H1 (cell line): ENCODE data around the gene PDE8A. TPM values are rescaled to one million over a fixed set of nuclear protein-coding genes. Genes with fewer than 3 reads are reported as not detected.

Experiments used
- CTCF ChIA-PET: fragments of 300-600 bp; sonication (Branson Sonifier 250); formaldehyde crosslinking; loops from one replicate; lab custom pipeline; 2021; ENCODE audit not compliant: partially characterized antibody; lab: Charles Lee
- POLR2A ChIA-PET: fragments of 300-600 bp; sonication (Branson Sonifier 250); formaldehyde crosslinking; loops from one replicate; lab custom pipeline; 2021; ENCODE audit warnings: inconsistent platforms; ENCODE audit not compliant: partially characterized antibody; lab: Charles Lee
- DNase-seq, 2 experiments: peaks; one replicate each; pipeline versions ENCODE4 v3.0.0 to v3.0.0-alpha.2; 2010 to 2022; ENCODE audit warnings: low spot score in 2 of 2, low read depth in 1 of 2, mixed read lengths in 1 of 2
- FAIRE-seq: peaks from 2 replicates; lab custom pipeline; 2011; peaks lifted over from hg19 to GRCh38; lab: Jason Lieb, UNC
- H2AFZ ChIP-seq: 2 replicates; pipeline ENCODE4 v1.8.1; 2012; ENCODE audit warnings: low read length, inconsistent platforms
- H2AK5ac ChIP-seq: 2 replicates; pipeline ENCODE4 v1.6.1; 2013; ENCODE audit warnings: low read depth, low read length
- H2BK120ac ChIP-seq: replicated peaks from 2 replicates; pipeline ENCODE3; 2013; ENCODE audit warnings: low read depth, low read length, inconsistent platforms
- H2BK12ac ChIP-seq: 2 replicates; pipeline ENCODE4 v1.6.1; 2013; ENCODE audit warnings: low read depth, low read length
- H2BK15ac ChIP-seq: 2 replicates; pipeline ENCODE4 v1.6.1; 2013; ENCODE audit warnings: low read length
- H2BK20ac ChIP-seq: 2 replicates; pipeline ENCODE4 v1.6.1; 2013; ENCODE audit warnings: low read length
- H2BK5ac ChIP-seq: 2 replicates; pipeline ENCODE4 v1.6.1; 2013; ENCODE audit warnings: low read depth, low read length
- H3K14ac ChIP-seq: 2 replicates; pipeline ENCODE4 v1.6.1; 2013; ENCODE audit warnings: inconsistent platforms; ENCODE audit not compliant: insufficient read length
- H3K18ac ChIP-seq: 2 replicates; pipeline ENCODE4 v1.6.1; 2013; ENCODE audit warnings: low read length; ENCODE audit errors: extremely low read depth
- H3K23ac ChIP-seq: 2 replicates; pipeline ENCODE4 v1.6.1; 2013; ENCODE audit warnings: inconsistent platforms; ENCODE audit not compliant: insufficient read length
- H3K23me2 ChIP-seq: 2 replicates; pipeline ENCODE4 v1.6.1; 2013; ENCODE audit warnings: low read depth, low read length
- H3K27ac ChIP-seq: 2 replicates; pipeline ENCODE4 v1.6.1; 2011; ENCODE audit warnings: low read depth, low read length, inconsistent platforms
- H3K27me3 ChIP-seq, 4 experiments: replicated peaks in 1 of 4; 1 replicate in 1 of 4; 2 replicates in 3 of 4; pipeline versions ENCODE4 v1.6.1 to v1.8.1; 2011 to 2013; ENCODE audit warnings: low read length in 3 of 4, mild to moderate bottlenecking in 3 of 4, inconsistent platforms in 2 of 4, mixed read lengths in 2 of 4, moderate library complexity in 1 of 4; ENCODE audit not compliant: control insufficient read depth in 3 of 4, insufficient read depth in 3 of 4; ENCODE audit errors: extremely low read depth in 1 of 4
- H3K36me3 ChIP-seq, 4 experiments: 2 replicates each; pipeline versions ENCODE4 v1.6.1 to v1.8.1; 2011 to 2013; ENCODE audit warnings: mild to moderate bottlenecking in 4 of 4, low read length in 3 of 4, moderate library complexity in 2 of 4, control low read depth in 1 of 4, inconsistent platforms in 1 of 4; ENCODE audit not compliant: insufficient read depth in 4 of 4, control insufficient read depth in 2 of 4
- H3K4ac ChIP-seq: replicated peaks from 2 replicates; pipeline ENCODE3; 2013; ENCODE audit warnings: low read length, low read depth, mixed read lengths, inconsistent platforms; ENCODE audit not compliant: insufficient read length
- H3K4me1 ChIP-seq, 4 experiments: replicated peaks in 1 of 4; 1 replicate in 1 of 4; 2 replicates in 3 of 4; pipeline versions ENCODE4 v1.6.1 to v1.8.1; 2011 to 2013; ENCODE audit warnings: low read length in 3 of 4, inconsistent platforms in 2 of 4, mixed read lengths in 1 of 4; ENCODE audit not compliant: insufficient read depth in 4 of 4, control insufficient read depth in 3 of 4
- H3K4me2 ChIP-seq, 2 experiments: 2 replicates each; pipeline versions ENCODE4 v1.6.1 to v1.8.1; 2011 to 2013; ENCODE audit warnings: low read depth in 2 of 2, low read length in 2 of 2, control low read depth in 1 of 2, inconsistent platforms in 1 of 2, mild to moderate bottlenecking in 1 of 2; ENCODE audit not compliant: insufficient read depth in 1 of 2
- H3K4me3 ChIP-seq, 4 experiments: fragments of 200-600, 300-600 bp in 1 of 4; sonication (generic), shearing (Covaris generic), sonication (Bioruptor Twin) in 1 of 4; 2 replicates each; pipeline versions ENCODE4 v1.5.1 to v1.8.1; 2011 to 2016; ENCODE audit warnings: low read length in 4 of 4, low read depth in 3 of 4, control low read depth in 2 of 4, inconsistent platforms in 2 of 4, mild to moderate bottlenecking in 2 of 4, mixed read lengths in 1 of 4, moderate library complexity in 1 of 4; ENCODE audit not compliant: insufficient read depth in 2 of 4; ENCODE audit errors: extremely low read depth in 1 of 4
- H3K56ac ChIP-seq: replicated peaks from 2 replicates; pipeline ENCODE3; 2013; ENCODE audit warnings: low read depth, mild to moderate bottlenecking, mixed read lengths, low read length, inconsistent platforms; ENCODE audit not compliant: insufficient read length
- H3K79me1 ChIP-seq: 2 replicates; pipeline ENCODE4 v1.6.1; 2013; ENCODE audit warnings: low read depth, low read length, control low read depth
- H3K79me2 ChIP-seq, 2 experiments: 2 replicates each; pipeline versions ENCODE4 v1.6.1 to v1.8.1; 2012 to 2013; ENCODE audit warnings: low read length in 2 of 2, mild to moderate bottlenecking in 2 of 2, inconsistent platforms in 1 of 2; ENCODE audit not compliant: insufficient read depth in 2 of 2, control insufficient read depth in 1 of 2
- H3K9ac ChIP-seq, 4 experiments: replicated peaks in 1 of 4; 1 replicate in 1 of 4; 2 replicates in 3 of 4; pipeline versions ENCODE4 v1.6.1 to v1.8.1; 2011 to 2013; ENCODE audit warnings: low read depth in 3 of 4, low read length in 3 of 4, control low read depth in 2 of 4, mild to moderate bottlenecking in 2 of 4, moderate library complexity in 2 of 4, inconsistent platforms in 1 of 4; ENCODE audit errors: extremely low read depth in 1 of 4
- H3K9me3 ChIP-seq, 2 experiments: 2 replicates each; pipeline versions ENCODE4 v1.6.1 to v1.8.1; 2012 to 2013; ENCODE audit warnings: mild to moderate bottlenecking in 2 of 2, moderate library complexity in 2 of 2, control low read depth in 1 of 2, inconsistent platforms in 1 of 2, low read depth in 1 of 2, low read length in 1 of 2, mixed read lengths in 1 of 2; ENCODE audit not compliant: insufficient read depth in 2 of 2
- H4K20me1 ChIP-seq, 2 experiments: replicated peaks in 1 of 2; 2 replicates each; pipeline versions ENCODE3 to v1.8.1; 2011 to 2013; ENCODE audit warnings: inconsistent platforms in 2 of 2, low read length in 2 of 2, mild to moderate bottlenecking in 1 of 2; ENCODE audit not compliant: insufficient read depth in 2 of 2, control insufficient read depth in 1 of 2
- H4K5ac ChIP-seq: 2 replicates; pipeline ENCODE4 v1.6.1; 2013; ENCODE audit warnings: low read length, low read depth, mixed read lengths, inconsistent platforms; ENCODE audit not compliant: insufficient read length
- H4K8ac ChIP-seq: 2 replicates; pipeline ENCODE4 v1.8.0; 2013; ENCODE audit warnings: mild to moderate bottlenecking, moderate library complexity, low read length, inconsistent platforms; ENCODE audit not compliant: insufficient read depth; ENCODE audit errors: extremely low read depth
- H4K91ac ChIP-seq: replicated peaks from 2 replicates; pipeline ENCODE3; 2013; ENCODE audit warnings: low read length, mixed read lengths, inconsistent platforms; ENCODE audit not compliant: insufficient read length
- BRCA1 ChIP-seq: IDR thresholded peaks from 2 replicates; pipeline ENCODE4 v1.6.1; 2012; ENCODE audit warnings: low read depth, low read length, improper control_type of control experiment
- JUND ChIP-seq: IDR thresholded peaks from 2 replicates; pipeline ENCODE4 v1.6.1; 2011; ENCODE audit warnings: mild to moderate bottlenecking, improper control_type of control experiment, low read length
- KDM5A ChIP-seq: fragments of 200-600 bp; IDR thresholded peaks from 2 replicates; pipeline ENCODE4 v1.7.1; 2012; ENCODE audit warnings: mild to moderate bottlenecking, low read length, inconsistent platforms, mixed read lengths
- WGBS, 2 experiments: shearing (Covaris generic) in 1 of 2; methylation state at CpG; one replicate each; pipeline versions ENCODE4 v1.1.6 to v1.1.7; 2013 to 2015; ENCODE audit warnings: low lambda C conversion rate in 2 of 2, mixed read lengths in 2 of 2, inconsistent platforms in 1 of 2, low coverage in 1 of 2, missing lambda C conversion rate in 1 of 2; ENCODE audit not compliant: insufficient replicate concordance in 2 of 2, insufficient coverage in 1 of 2, insufficient read length in 1 of 2; ENCODE audit errors: extremely low coverage in 1 of 2, missing lambda C conversion rate in 1 of 2; 5-methylcytosine and 5-hydroxymethylcytosine counted together
- polyA plus RNA-seq, 7 experiments: library from polyadenylated mRNA; depleted of rRNA in 3 of 7; stranded (reverse) in 5 of 7; unstranded in 2 of 7; fragments of >200 nt in 5 of 7; fragments of 200-250 nt in 2 of 7; gene quantifications; 1 replicate in 5 of 7; 2 replicates in 1 of 7; 4 replicates in 1 of 7; pipeline versions ENCODE4 v1.2.1 to v1.2.3, GENCODE V29; 2011 to 2013; ENCODE audit warnings: missing spikeins in 2 of 7, mixed read lengths in 2 of 7
- total RNA-seq: library from RNA; stranded (reverse); fragmentation: NEBNext Ultra II Directional; extraction: Animal tissue kit (Norgen Biotek cat#: 25700); gene quantifications from 2 replicates; pipeline ENCODE4 v1.2.1, GENCODE V29; 2021

Gene PDE8A
- total and polyA plus RNA-seq, 2 of the 8 experiments (the other 6 are each of a cell fraction or from before 2014, with no cell fraction given), result 6.9 to 7.8 TPM

GRCh38 chr15:85064710-85065109 is 83.1 kb downstream of the PDE8A start:
- no peak overlapping the region for H2BK5ac ChIP-seq
- no peaks in the 10 kb centered on the region for H4K20me1 ChIP-seq
- no peak overlapping the region for H2BK120ac ChIP-seq
- H2BK20ac ChIP-seq, result no peak overlapping the region
- no peaks in the 10 kb centered on the region for H3K36me3 ChIP-seq
- no peaks in the 10 kb centered on the region for H3K79me1 ChIP-seq
- no peak overlapping the region for H4K91ac ChIP-seq
- FAIRE-seq (no peak), DNase-seq (no peak)
- no peak overlapping the region for H2AFZ ChIP-seq
- no peak overlapping the region for H4K8ac ChIP-seq
- H3K4me3 ChIP-seq, result no peak overlapping the region
- no peaks in the 10 kb centered on the region for H3K23me2 ChIP-seq
- no peak overlapping the region for H3K9ac ChIP-seq
- no peaks in the 10 kb centered on the region for H3K27me3 ChIP-seq
- H3K14ac ChIP-seq, result no peak overlapping the region
- H3K79me2 ChIP-seq, result no peaks in the 10 kb centered on the region
- H3K27ac ChIP-seq, result no peak overlapping the region
- H3K23ac ChIP-seq, result no peak overlapping the region
- no peak overlapping the region for H2BK15ac ChIP-seq
- H3K4ac ChIP-seq, result no peak overlapping the region
- H3K9me3 ChIP-seq, result no peaks in the 10 kb centered on the region
- H2BK12ac ChIP-seq, result no peak overlapping the region
- H3K56ac ChIP-seq, result no peak overlapping the region
- H4K5ac ChIP-seq, result no peak overlapping the region
- no peak overlapping the region for H2AK5ac ChIP-seq
- H3K4me2 ChIP-seq, result no peak overlapping the region
- ChIA-PET CTCF (interaction anchor here (1.0 kb wide), 1 partner anchor 20 kb away, joined by 6 read pairs; no protein-coding TSS in a partner anchor), POLR2A (no interaction called here)
- H3K18ac ChIP-seq, result no peak overlapping the region
- WGBS, 2 experiments, result 84% methylated on average over 1 of the region's 1 CpG; no CpG with 5 or more reads in 1 of the 2 experiments
- H3K4me1 ChIP-seq, result no peaks in the 10 kb centered on the region
- TF ChIP-seq BRCA1 (no peak), KDM5A (no peak), JUND (no peak)
